ENCODE data around the gene TNP1.

The TNP1 gene

GRCh38 chr2:216901273-216901672, 41.4 kb upstream of the TNP1 start:
- DNase-seq (ENCODE audit: extremely low spot score): no peak
- ChIA-PET POLR2A (no interaction called here), CTCF (interaction anchor here (1.5 kb wide), 1 partner anchor 9 kb away, joined by 4 read pairs; no protein-coding TSS in a partner anchor)
- no peak for TF ChIP-seq CTCF (IDR thresholded peaks at IDR 0.05; ENCODE audit: control extremely low read depth, extremely low read depth, low read depth, missing control alignments)

DNA sequence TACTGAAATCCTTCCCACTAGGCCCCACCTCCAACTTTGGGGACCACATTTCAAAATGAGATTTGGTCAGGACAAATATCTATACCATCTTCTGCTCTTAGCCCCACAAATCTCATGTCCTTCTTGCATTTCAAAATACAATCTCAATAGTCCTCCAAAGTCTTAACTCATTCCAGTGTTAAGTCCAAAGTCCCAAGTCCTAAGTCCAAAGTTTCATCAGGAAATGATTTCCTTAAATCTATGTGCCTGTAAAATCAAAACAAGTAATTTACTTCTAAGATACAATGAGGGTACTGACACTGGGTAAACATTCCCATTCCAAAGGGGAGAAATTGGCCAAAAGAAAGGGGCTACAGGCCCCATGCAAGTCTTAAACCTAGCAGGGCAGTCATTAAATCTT, 40.5 kb upstream of the TNP1 start:
- CTCF ChIA-PET: no interaction called here
- POLR2A ChIA-PET: no interaction called here
- no peak for DNase-seq (ENCODE audit: extremely low spot score)
- no peak for TF ChIP-seq CTCF (IDR thresholded peaks at IDR 0.05; ENCODE audit: control extremely low read depth, extremely low read depth, low read depth, missing control alignments)

GRCh38 chr2:216897561-216898203, 37.8 kb upstream of the TNP1 start:
- DNase-seq (ENCODE audit: extremely low spot score): no peak
- POLR2A ChIA-PET: no interaction called here
- TF ChIP-seq CTCF (IDR thresholded peaks at IDR 0.05; ENCODE audit: control extremely low read depth, extremely low read depth, low read depth, missing control alignments): no peak
- CTCF ChIA-PET: no interaction called here

DNA sequence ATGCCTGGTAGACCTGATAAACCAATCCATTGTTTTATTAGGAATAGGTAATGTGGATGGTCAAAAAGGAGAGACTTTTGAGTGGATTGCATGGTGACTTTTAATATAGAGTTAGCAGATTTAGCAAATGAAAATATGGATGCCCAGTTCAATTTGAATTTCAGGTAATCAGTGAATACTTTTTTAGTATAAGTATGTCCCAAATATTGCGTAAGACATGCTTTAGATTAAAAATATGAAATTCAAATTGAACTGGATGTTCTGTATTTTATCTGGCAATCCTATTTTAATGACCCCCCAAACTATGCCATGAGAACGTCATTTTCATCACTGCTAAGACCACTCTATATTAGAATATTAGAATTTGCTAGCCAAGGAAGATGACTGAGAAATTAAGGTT, 30.3 kb upstream of the TNP1 start:
- ChIA-PET POLR2A (no interaction called here), CTCF (interaction anchor here (1.3 kb wide), 1 partner anchor 14 kb away, joined by 3 read pairs; no protein-coding TSS in a partner anchor)
- DNase-seq (ENCODE audit: extremely low spot score): no peak
- TF ChIP-seq CTCF (IDR thresholded peaks at IDR 0.05; ENCODE audit: control extremely low read depth, extremely low read depth, low read depth, missing control alignments): no peak

DNA sequence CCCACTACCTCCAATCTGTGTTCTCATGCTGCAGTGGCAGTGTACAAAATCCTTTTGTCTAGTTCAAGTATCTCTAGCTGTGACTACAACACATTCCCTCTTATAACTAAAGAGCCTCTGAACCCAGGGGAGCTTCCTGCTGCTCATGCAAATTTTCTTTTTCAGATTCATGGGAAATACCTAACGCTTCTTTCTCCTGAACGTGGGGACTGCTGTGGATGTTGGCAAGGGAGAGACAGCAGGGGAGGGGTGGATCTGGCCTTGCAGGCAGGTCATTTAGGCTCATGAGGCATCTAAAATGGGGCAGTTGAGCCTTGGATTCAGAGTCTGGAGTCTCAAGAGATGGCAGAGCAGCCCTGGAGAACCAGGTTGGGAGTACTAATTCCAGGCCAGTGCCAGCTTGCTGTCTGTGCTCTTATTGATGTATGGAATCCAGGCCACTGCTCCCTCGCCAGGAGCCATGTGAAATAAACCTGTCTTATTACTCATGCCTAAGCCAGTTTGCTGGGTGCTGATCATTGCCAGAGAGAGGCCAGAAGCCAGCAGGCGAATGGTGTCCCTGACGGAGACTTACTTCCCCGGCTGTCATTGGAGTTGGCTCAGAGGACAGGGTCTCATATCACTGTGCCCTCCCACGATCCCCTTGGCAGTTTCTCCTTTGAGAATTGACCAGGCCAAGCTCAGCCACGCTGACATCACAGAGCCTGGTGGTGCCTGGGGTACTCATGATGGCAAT, 29.2 kb upstream of the TNP1 start:
- no peak for DNase-seq (ENCODE audit: extremely low spot score)
- ChIA-PET POLR2A (no interaction called here), CTCF (no interaction called here)
- TF ChIP-seq CTCF (IDR thresholded peaks at IDR 0.05; ENCODE audit: control extremely low read depth, extremely low read depth, low read depth, missing control alignments): no peak

- ChIA-PET POLR2A (no interaction called here), CTCF (no interaction called here)
- no peak for DNase-seq (ENCODE audit: extremely low spot score)
- TF ChIP-seq CTCF (IDR thresholded peaks at IDR 0.05; ENCODE audit: control extremely low read depth, extremely low read depth, low read depth, missing control alignments): no peak
These were observed 28.2 kb upstream of the TNP1 start for GRCh38 chr2:216888081-216888480.

All from GM10248 (cell line).